LNCaP clone FGC (cell line): ENCODE data around the gene PRKD1.

ENCODE experiments used
- DNase-seq: peaks from one replicate; pipeline ENCODE4 v3.0.0-alpha.2; 2011; ENCODE audit warnings: low read depth
- H3K4me3 ChIP-seq: 2 replicates; pipeline ENCODE4 v1.5.1; 2011; ENCODE audit warnings: mild to moderate bottlenecking, low read depth, low read length, control low read depth
- TF ChIP-seq, protein P1 (sequence below): IDR thresholded peaks from 2 replicates; pipeline ENCODE4 v1.5.1; 2012; ENCODE audit warnings: mild to moderate bottlenecking; ENCODE audit not compliant: control insufficient read depth, insufficient read depth; ENCODE audit errors: extremely low read depth

PRKD1 gene

DNA sequence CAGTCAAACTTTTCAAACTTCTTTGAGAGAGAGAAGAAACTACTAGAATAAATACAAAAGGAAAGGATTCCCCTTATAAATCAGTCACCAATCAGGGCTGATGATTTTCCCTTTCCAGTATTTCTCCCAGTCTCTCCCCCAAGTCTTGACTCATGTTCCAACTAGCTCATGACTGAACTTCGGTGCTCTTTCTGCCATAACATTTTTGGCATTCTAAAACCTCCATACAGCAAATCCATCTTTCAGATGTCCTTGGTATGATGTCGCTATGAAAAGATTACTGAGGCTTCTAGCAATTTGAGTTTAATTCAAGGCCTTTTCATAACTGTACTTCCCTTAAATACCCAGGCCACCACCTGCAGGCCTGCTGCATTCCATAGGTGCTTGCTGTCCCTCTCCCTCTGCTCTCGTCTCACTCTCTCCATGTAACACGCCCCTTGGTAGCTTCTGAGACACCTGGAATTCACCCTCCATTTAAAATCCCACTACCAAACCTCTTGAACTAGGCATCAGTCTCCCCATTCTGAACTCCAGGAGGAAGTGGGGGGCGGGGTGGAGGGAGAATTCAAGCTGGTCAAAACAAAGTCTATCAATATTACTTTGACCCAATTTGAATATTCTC is 2.4 kb downstream of the PRKD1 start:
- DNase-seq = no peak
- TF ChIP-seq, protein P1, sequence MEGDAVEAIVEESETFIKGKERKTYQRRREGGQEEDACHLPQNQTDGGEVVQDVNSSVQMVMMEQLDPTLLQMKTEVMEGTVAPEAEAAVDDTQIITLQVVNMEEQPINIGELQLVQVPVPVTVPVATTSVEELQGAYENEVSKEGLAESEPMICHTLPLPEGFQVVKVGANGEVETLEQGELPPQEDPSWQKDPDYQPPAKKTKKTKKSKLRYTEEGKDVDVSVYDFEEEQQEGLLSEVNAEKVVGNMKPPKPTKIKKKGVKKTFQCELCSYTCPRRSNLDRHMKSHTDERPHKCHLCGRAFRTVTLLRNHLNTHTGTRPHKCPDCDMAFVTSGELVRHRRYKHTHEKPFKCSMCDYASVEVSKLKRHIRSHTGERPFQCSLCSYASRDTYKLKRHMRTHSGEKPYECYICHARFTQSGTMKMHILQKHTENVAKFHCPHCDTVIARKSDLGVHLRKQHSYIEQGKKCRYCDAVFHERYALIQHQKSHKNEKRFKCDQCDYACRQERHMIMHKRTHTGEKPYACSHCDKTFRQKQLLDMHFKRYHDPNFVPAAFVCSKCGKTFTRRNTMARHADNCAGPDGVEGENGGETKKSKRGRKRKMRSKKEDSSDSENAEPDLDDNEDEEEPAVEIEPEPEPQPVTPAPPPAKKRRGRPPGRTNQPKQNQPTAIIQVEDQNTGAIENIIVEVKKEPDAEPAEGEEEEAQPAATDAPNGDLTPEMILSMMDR = no peak
- H3K4me3 ChIP-seq = peak overlapping the region; percentile 97

DNA sequence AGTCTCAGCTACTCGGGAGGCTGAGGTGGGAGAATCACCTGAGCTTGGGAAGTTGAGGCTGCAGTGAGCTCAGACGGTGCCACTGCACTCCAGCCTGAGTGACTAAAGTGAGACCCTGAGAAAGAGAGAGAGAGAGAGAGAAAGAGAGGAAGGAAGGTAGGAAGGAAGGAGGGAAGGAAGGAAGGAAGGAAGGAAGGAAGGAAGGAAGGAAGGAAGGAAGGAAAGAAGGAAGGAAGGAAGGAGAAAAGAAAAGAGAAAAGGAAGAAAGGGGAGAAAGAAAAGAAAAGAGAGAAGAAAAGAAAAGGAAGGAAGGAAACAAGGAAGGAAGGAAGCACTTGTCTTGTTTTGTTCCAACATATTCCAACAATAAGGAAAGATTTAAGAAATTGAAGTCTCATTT is 7.8 kb downstream of the PRKD1 start:
- DNase-seq = no peak
- H3K4me3 ChIP-seq = no peak overlapping the region; the same call in 1 of the 2 replicates
- TF ChIP-seq, protein P1 = no peak

DNA sequence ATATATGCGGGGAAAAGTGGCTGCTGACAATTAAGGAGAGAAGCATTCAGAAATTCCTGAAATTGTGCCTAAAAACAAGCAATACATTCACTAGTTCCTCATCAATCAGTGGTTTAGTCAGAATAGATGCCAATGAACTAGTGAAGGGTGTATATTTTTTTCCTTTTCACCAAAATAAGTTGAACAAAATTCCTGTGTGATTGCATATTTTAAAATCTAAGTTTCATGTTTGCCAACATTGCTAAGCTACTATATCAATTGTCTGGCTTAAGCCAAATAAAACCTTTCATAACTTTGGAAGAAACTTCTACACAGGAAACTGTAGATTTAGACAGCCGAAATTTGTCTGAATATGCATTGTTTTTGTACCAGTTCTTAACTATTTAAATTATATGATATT is 8.7 kb downstream of the PRKD1 start:
- TF ChIP-seq, protein P1 = no peak
- peak overlapping the region; percentile 3; the same call in 1 of the 2 replicates for H3K4me3 ChIP-seq
- DNase-seq = no peak

DNA sequence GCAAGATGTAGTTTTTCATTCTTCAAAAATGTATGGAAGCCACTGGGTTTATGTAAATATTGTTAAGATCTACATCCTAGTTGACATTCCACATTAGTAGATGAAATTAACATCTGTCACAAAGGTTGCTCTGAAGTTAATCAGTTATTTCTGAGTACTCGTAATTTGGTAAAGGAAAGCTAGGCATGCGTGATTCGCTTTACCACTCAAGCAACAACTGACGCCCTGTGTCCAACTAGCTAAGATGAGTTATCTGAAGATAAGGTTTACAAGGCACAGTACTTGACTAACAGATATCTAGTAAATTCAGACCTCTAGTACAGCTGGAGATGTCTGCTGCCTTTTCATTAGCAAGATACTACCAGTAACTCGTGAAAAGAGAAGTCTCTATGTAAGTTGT is 14.1 kb downstream of the PRKD1 start:
- no peak for DNase-seq
- H3K4me3 ChIP-seq = no peak overlapping the region
- TF ChIP-seq, protein P1 = no peak

DNA sequence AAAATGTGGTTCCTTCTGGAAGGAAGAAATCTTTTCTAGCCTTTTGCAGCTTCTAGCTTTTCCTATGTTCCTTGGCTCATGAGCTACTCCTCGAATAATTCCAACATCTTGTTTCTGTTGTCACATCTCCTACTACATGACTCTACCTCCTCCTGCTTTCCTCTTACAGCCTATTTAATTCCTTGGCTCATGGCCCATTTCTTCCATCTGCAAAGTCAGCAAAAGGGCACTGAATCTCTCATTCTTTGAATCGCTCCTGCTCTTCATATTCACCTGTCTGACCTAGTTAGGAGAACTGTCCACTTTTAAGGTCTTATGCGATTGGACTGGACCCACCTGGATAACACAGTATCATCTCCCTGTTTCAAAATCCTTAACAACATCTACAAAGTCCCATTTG is 15.8 kb downstream of the PRKD1 start:
- TF ChIP-seq, protein P1 = no peak
- peak overlapping the region; percentile 2; the same call in 1 of the 2 replicates for H3K4me3 ChIP-seq
- no peak for DNase-seq

DNA sequence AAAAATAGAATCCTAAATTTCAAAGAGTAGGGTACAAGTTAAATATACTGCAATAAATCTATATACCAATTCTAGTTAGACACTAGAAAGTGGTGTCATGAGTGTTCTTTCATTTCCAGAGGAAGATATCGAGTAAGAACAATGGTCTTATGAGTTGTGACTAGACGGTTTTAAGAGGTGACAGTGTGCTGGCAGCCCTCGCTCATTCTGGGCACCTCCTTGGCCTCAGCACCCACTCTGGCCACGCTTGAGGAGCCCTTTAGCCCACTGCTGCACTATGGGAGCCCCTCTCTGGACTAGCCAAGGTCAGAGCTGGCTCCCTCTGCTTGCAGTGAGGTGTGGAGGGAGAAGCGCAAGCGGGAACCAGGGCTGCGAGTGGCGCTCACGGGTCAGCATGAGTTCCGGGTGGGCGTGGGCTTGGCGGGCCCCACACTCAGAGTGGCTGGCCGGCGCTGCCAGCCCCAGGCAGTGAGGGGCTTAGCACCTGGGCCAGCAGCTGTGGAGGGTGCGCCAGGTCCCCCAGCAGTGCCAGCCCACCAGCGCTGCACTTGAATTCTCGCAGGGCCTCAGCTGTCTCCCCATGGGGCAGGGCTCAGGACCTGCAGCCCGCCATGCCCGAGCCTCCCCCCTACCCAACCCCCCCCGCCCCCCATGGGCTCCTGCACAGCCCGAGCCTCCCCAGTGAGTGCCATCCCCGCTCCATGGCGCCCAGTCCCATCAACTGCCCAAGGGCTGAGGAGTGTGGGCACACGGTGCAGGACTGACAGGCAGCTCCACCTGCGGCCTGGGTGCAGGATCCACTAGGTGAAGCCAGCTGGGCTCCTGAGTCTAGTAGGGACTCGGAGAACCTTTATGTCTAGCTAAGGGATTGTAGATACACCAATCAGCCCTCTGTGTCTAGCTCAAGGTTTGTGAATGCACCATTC is 18.7 kb downstream of the PRKD1 start:
- TF ChIP-seq, protein P1 = no peak
- H3K4me3 ChIP-seq = no peak overlapping the region
- DNase-seq = no peak
